A673 (cell line): ENCODE results near the gene AHCYL2. TPM values are rescaled to one million over a fixed set of nuclear protein-coding genes. Genes with fewer than 3 reads are reported as not detected.

Experiments used
- BruUV-seq: library from RNA; stranded (reverse); fragments of 400-500 nt; replicated peaks from 2 replicates; lab custom pipeline; 2021; lab: Mats Ljungman, UMichigan
- CTCF ChIA-PET: fragments of 300-600 bp; sonication (Branson Sonifier 250); formaldehyde crosslinking; loops from one replicate; lab custom pipeline; 2022; ENCODE audit warnings: antibody characterized with exemption; lab: Charles Lee
- POLR2A ChIA-PET: fragments of 300-600 bp; sonication (Branson Sonifier 250); formaldehyde crosslinking; loops from one replicate; lab custom pipeline; 2022; ENCODE audit warnings: antibody characterized with exemption; ENCODE audit not compliant: low non-redundant PET; lab: Charles Lee
- DNase-seq: peaks from one replicate; pipeline ENCODE4 v3.0.0-alpha.2; 2015; ENCODE audit warnings: low spot score
- H3K27ac ChIP-seq: fragments of 200-600 bp; sonication (generic); 2 replicates; pipeline ENCODE4 v1.5.1; 2016; ENCODE audit warnings: mixed run types, low read depth, mild to moderate bottlenecking, mixed read lengths, antibody characterized with exemption, low read length; ENCODE audit not compliant: poor library complexity, severe bottlenecking
- H3K27me3 ChIP-seq: fragments of 200-600 bp; sonication (generic); replicated peaks from 2 replicates; pipeline ENCODE4 v1.6.1; 2017; ENCODE audit warnings: mixed run types, low read depth, mild to moderate bottlenecking, mixed read lengths, antibody characterized with exemption, low read length; ENCODE audit not compliant: insufficient read depth, poor library complexity
- H3K36me3 ChIP-seq: fragments of 200-600 bp; sonication (generic); 2 replicates; pipeline ENCODE4 v1.6.1; 2016; ENCODE audit warnings: mixed run types, mild to moderate bottlenecking, mixed read lengths, antibody characterized with exemption, low read length; ENCODE audit not compliant: insufficient read depth, poor library complexity, severe bottlenecking
- H3K4me1 ChIP-seq: fragments of 200-600 bp; sonication (generic); 2 replicates; pipeline ENCODE4 v1.6.1; 2017; ENCODE audit warnings: mixed run types, mild to moderate bottlenecking, mixed read lengths, antibody characterized with exemption, low read length; ENCODE audit not compliant: insufficient read depth, poor library complexity, severe bottlenecking
- H3K4me3 ChIP-seq: fragments of 200-600 bp; sonication (generic); 2 replicates; pipeline ENCODE4 v1.5.1; 2016; ENCODE audit warnings: low read depth, mixed run types, mild to moderate bottlenecking, mixed read lengths, low read length; ENCODE audit not compliant: poor library complexity, severe bottlenecking
- H3K9me3 ChIP-seq: fragments of 200-600 bp; sonication (generic); 2 replicates; pipeline ENCODE4 v1.6.1; 2016; ENCODE audit warnings: mixed run types, low read depth, mild to moderate bottlenecking, mixed read lengths, antibody characterized with exemption, low read length; ENCODE audit not compliant: poor library complexity, severe bottlenecking
- CTCF ChIP-seq: fragments of 300-800, 200-600 bp; sonication (generic); conservative IDR thresholded peaks from 2 replicates; pipeline ENCODE4 v1.5.1; 2017; ENCODE audit warnings: low read depth, mild to moderate bottlenecking, antibody characterized with exemption, low read length, moderate library complexity, mixed read lengths
- EZH2 ChIP-seq: fragments of 200-600 bp; sonication (generic); IDR thresholded peaks from 2 replicates; pipeline ENCODE4 v1.6.1; 2017; ENCODE audit warnings: borderline replicate concordance, low read depth, mild to moderate bottlenecking, mixed read lengths, antibody characterized with exemption, low read length; ENCODE audit not compliant: poor library complexity, severe bottlenecking
- intact Hi-C: fragments of 100-400 bp; cut with micrococcal nuclease; formaldehyde crosslinking; loops from one replicate; pipeline ENCODE4 v1.10.0; 2022; ENCODE audit not compliant: unreplicated experiment
- total RNA-seq: library from RNA; stranded (reverse); gene quantifications from 2 replicates; pipeline ENCODE4 v1.2.3, GENCODE V29; 2021

Gene AHCYL2
- total RNA-seq, 1 experiment from 2014 or later: 35.2 TPM

- BruUV-seq: no TSS peak
- Histone ChIP-seq H3K4me3 (no peak overlapping the region), H3K4me1 (no peaks in the 10 kb centered on the region), H3K27me3 (no peaks in the 10 kb centered on the region), H3K9me3 (no peaks in the 10 kb centered on the region), H3K27ac (no peak overlapping the region), H3K36me3 (peaks cover 10% of the 10 kb centered on the region)
- TF ChIP-seq EZH2: no peak
- no peak for TF ChIP-seq CTCF
- intact Hi-C loops: no loop called here
- DNase-seq: no peak
- ChIA-PET CTCF (no interaction called here), POLR2A (no interaction called here)
Observed at GRCh38 chr7:129458171-129458570, 233.3 kb downstream of the AHCYL2 start.

- no peak overlapping the region for H3K4me3 ChIP-seq
- no peaks in the 10 kb centered on the region for H3K27me3 ChIP-seq
- no peak for DNase-seq
- H3K9me3 ChIP-seq: no peaks in the 10 kb centered on the region
- ChIA-PET POLR2A (no interaction called here), CTCF (no interaction called here)
- H3K4me1 ChIP-seq: no peaks in the 10 kb centered on the region
- no peak overlapping the region for H3K27ac ChIP-seq
- intact Hi-C loops: no loop called here
- H3K36me3 ChIP-seq: peaks cover 13% of the 10 kb centered on the region
- TF ChIP-seq CTCF (no peak), EZH2 (no peak)
- BruUV-seq: no TSS peak
Observed at GRCh38 chr7:129461809-129462208, 237.0 kb downstream of the AHCYL2 start.

GRCh38 chr7:129462420-129462819 is 237.6 kb downstream of the AHCYL2 start:
- no peak overlapping the region for H3K4me3 ChIP-seq
- H3K4me1 ChIP-seq: no peaks in the 10 kb centered on the region
- ChIA-PET CTCF (no interaction called here), POLR2A (no interaction called here)
- no peak for TF ChIP-seq EZH2
- no peak for TF ChIP-seq CTCF
- intact Hi-C loops: no loop called here
- BruUV-seq: no TSS peak
- peaks cover 13% of the 10 kb centered on the region for H3K36me3 ChIP-seq
- no peak for DNase-seq
- H3K27me3 ChIP-seq: no peaks in the 10 kb centered on the region
- H3K27ac ChIP-seq: no peak overlapping the region
- H3K9me3 ChIP-seq: no peaks in the 10 kb centered on the region
